ENCODE results near the gene EPS15. TPM values are rescaled to one million over a fixed set of nuclear protein-coding genes. Genes with fewer than 3 reads are reported as not detected.

The EPS15 gene
- total and polyA plus RNA-seq, 9 of the 15 experiments (the other 6 are each of a cell fraction or from before 2014, with no cell fraction given): 23.1 to 69.0 (median 41.7) TPM

DNA sequence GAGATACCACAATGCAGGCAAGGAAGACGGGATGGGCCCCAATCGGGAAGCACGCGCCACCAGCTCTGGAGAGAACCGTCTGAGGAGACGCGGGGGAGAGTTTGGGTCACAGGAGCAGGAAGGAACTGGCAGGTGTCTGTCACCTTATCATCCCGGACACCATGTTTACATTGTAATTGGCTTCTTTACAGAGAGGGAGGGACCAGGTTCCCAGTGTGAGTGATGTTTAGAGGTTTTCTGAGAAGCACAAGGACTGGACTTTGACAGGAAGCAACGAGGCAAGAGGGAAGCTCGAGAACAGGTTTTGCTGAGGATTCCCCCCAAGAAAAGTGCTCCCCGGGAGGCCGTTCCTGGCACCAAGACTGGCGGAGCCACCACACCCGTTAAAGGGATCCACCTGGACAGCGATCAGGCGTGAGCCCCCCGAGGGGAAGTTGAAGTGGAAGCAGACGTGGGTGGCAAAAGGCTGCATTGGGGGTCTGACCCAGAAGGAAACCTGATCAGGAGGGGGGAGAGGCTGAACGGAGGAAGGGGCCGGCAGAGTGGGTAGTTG lies 957 bp downstream of the EPS15 start (continued):
- TF ChIP-seq, protein P1, sequence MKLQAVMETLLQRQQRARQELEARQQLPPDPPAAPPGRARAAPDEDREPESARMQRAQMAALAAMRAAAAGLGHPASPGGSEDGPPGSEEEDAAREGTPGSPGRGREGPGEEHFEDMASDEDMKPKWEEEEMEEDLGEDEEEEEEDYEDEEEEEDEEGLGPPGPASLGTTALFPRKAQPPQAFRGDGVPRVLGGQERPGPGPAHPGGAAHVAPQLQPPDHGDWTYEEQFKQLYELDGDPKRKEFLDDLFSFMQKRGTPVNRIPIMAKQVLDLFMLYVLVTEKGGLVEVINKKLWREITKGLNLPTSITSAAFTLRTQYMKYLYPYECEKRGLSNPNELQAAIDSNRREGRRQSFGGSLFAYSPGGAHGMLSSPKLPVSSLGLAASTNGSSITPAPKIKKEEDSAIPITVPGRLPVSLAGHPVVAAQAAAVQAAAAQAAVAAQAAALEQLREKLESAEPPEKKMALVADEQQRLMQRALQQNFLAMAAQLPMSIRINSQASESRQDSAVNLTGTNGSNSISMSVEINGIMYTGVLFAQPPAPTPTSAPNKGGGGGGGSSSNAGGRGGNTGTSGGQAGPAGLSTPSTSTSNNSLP (IDR thresholded peaks at IDR 0.05; ENCODE audit: borderline replicate concordance, low read depth, low read length): peak; percentile 71; the same call in 1 of the 2 replicates
- TF ChIP-seq ETV6 (IDR thresholded peaks at IDR 0.05; ENCODE audit: borderline replicate concordance in 1 of 2, low read depth in 2 of 2, low read length in 1 of 2) (peak; percentile 68 to 90; a peak in 3 of 4 replicates), ETV6 (CRISPR knock-in tag; IDR thresholded peaks at IDR 0.05; ENCODE audit: borderline replicate concordance) (0 out of 2 replicates have a peak, but pooled peaks have one; percentile 44), TFAP4 (CRISPR knock-in tag; IDR thresholded peaks at IDR 0.05; ENCODE audit: borderline replicate concordance) (peak; percentile 77; the same call in 1 of the 2 replicates), SMAD1 (IDR thresholded peaks at IDR 0.05; ENCODE audit: low read depth, low read length, partially characterized antibody) (peak; percentile 74), SPI1 (IDR thresholded peaks at IDR 0.05; ENCODE audit: borderline replicate concordance, low read depth, low read length) (peak; percentile 84), VEZF1 (CRISPR knock-in tag; IDR thresholded peaks at IDR 0.05) (peak; percentile 55), PPARD (CRISPR knock-in tag; IDR thresholded peaks at IDR 0.05) (no peak), SUPT5H (IDR thresholded peaks at IDR 0.05) (peak; percentile 85), CSDE1 (IDR thresholded peaks at IDR 0.05) (0 out of 4 replicates have a peak, but pooled peaks of 1 of the 2 experiments have one; percentile 23), CXXC5 (CRISPR knock-in tag; IDR thresholded peaks at IDR 0.05) (peak; percentile 87), ARNT (IDR thresholded peaks at IDR 0.05) (peak in 1 of 2 experiments; percentile 90; a peak in 2 of 4 replicates), SNRNP70 (optimal IDR thresholded peaks at IDR 0.05; ENCODE audit: low read depth, low read length) (no peak), FOXK1 (CRISPR knock-in tag; IDR thresholded peaks at IDR 0.05; ENCODE audit: borderline replicate concordance) (peak; percentile 99)
- TF ChIP-seq, protein P2, sequence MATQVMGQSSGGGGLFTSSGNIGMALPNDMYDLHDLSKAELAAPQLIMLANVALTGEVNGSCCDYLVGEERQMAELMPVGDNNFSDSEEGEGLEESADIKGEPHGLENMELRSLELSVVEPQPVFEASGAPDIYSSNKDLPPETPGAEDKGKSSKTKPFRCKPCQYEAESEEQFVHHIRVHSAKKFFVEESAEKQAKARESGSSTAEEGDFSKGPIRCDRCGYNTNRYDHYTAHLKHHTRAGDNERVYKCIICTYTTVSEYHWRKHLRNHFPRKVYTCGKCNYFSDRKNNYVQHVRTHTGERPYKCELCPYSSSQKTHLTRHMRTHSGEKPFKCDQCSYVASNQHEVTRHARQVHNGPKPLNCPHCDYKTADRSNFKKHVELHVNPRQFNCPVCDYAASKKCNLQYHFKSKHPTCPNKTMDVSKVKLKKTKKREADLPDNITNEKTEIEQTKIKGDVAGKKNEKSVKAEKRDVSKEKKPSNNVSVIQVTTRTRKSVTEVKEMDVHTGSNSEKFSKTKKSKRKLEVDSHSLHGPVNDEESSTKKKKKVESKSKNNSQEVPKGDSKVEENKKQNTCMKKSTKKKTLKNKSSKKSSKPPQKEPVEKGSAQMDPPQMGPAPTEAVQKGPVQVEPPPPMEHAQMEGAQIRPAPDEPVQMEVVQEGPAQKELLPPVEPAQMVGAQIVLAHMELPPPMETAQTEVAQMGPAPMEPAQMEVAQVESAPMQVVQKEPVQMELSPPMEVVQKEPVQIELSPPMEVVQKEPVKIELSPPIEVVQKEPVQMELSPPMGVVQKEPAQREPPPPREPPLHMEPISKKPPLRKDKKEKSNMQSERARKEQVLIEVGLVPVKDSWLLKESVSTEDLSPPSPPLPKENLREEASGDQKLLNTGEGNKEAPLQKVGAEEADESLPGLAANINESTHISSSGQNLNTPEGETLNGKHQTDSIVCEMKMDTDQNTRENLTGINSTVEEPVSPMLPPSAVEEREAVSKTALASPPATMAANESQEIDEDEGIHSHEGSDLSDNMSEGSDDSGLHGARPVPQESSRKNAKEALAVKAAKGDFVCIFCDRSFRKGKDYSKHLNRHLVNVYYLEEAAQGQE (IDR thresholded peaks at IDR 0.05; ENCODE audit: borderline replicate concordance): peak; percentile 79
- TF ChIP-seq, protein P2 (CRISPR knock-in tag; IDR thresholded peaks at IDR 0.05; ENCODE audit: low read depth): no peak

Data from K562 (cell line).